Stimulated activated CD4-positive, alpha-beta T cell treated with anti-CD3 and anti-CD28 coated beads, Interleukin-1b, Interleukin-23, amount 100 ng/mL, for 1 hour (primary cell): Measurements from ENCODE around the gene CCBE1.

Experiments
- DNase-seq, 2 donors: peaks; one replicate each; pipeline ENCODE4 v3.0.0-alpha.2; 2020; ENCODE audit warnings: low read depth in 2 of 2

The CCBE1 gene

DNA sequence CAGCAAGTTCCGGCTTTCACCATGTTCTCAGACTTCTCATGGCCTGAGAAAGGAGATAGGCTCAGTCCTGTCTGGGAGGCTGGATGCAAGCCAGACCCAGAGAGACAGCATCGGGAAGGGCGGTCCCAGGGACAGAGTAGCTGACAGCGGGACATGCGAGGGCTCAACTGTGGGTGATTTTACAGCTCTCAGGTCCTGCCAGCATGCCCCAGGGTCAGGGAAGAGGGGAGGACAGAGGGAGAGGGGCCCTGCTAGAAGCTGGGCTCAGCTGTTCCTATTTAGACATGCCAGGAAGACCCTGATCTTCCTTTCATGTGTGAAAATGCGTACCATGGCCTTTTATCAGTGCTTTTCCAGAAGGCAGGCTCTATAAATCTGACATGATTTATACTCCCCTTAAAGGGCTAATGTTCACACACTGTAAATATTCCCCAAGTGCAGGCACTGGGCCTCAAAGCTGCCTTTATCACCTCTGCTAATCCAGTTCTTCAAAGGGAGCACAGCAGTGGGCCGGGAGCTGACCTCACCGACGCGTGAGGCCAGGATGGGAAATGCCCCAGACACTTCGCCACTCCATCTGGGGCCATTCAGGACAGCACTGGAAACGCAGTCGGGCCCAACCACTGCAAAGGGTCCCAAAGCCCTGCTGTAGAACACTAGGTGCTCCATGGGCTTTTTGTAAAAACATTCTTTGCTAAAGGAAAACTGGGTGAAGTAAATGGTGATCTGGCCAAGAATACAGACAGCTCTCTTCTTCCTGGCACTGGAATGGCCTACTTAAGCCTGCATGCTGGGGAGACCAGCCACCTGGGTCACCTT is 242.1 kb downstream of the CCBE1 start:
- no peak for DNase-seq

- DNase-seq: no peak
Observed at GRCh38 chr18:59453468-59453961, 243.7 kb downstream of the CCBE1 start.

- DNase-seq: no peak
Observed at GRCh38 chr18:59451963-59452362, 245.3 kb downstream of the CCBE1 start.

- no peak for DNase-seq
Observed at GRCh38 chr18:59451073-59451472, 246.2 kb downstream of the CCBE1 start.

- DNase-seq: no peak
Observed at GRCh38 chr18:59448546-59448945, 248.7 kb downstream of the CCBE1 start.

GRCh38 chr18:59446012-59446411 is 251.2 kb downstream of the CCBE1 start:
- DNase-seq: no peak

- DNase-seq: no peak
Observed at GRCh38 chr18:59437851-59438569, 259.2 kb downstream of the CCBE1 start.

- no peak for DNase-seq
Observed at GRCh38 chr18:59432803-59433597, 264.2 kb downstream of the CCBE1 start.

DNA sequence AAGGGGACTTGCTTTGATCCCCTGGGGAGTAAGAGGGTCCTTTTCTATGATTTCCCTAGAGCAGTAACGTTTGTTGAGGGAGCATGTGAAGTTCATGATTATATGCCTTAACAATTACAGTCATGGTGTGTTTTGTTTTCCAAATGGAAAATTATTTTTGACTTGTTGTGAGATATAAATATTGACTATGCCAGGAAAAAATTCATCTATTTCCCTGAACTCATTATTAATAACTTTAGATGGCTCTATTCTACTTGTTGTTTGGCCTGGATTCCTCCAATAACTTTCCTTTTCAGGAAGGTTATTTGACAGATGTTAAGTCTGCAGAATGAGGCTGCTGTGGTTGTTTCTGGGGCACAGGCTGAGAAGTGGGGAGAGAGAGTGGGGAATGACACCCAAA is 266.1 kb downstream of the CCBE1 start:
- no peak for DNase-seq

DNA sequence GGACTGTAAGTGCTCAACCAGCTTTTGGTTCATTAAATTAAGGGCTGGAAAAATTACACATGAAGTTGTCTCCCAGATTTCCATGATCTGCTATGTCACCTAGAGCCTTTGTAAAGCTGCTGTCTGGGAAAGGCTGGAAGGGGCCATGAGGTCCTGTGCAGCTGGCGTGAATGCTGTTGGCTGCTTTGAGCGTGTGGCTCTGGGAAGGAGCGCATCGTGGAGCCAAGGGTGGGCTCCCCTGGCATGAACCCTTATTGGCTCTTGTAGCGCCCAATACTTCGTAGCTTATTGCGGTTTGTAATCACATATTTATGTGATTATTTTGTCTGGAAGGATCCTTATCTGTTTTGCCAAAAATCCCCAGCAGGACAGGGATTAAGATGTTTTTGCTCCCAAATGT is 267.6 kb downstream of the CCBE1 start:
- no peak for DNase-seq

DNA sequence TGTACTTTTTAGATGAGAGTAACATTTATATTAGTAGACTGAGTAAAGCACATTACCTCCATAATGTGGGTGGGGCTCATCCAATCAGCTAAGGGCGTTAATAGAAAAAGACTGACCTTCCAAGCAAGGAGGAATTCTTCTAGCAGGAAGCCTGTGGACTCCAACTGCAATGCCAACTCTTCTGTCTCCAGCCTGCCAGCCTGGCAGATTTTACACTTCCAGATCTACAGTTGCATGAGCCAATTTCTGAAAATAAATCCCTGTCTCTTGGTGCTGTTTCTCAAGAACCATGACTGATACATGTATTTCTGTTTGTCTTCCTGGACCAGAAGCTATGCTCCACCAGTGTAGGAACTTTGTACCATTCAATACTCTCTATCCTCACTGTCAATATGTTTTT is 269.2 kb downstream of the CCBE1 start:
- DNase-seq: no peak

DNA sequence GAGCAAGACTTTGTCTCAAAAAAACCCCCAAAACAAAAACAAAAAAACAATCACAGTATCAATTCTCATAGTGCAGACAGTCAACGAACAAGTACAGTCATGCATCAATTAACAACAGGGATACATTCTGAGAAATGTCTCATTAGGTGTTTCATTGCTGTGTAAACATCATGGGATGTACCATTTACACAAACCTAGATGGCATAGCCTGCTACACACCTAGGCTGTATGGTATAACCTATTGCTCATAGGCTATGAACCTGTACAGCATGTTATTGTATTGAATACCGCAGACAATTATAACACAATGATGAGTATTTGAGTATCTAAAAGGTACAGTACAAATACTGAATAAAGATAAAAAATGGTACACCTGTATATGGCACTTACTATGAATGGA is 270.4 kb downstream of the CCBE1 start:
- no peak for DNase-seq

DNA sequence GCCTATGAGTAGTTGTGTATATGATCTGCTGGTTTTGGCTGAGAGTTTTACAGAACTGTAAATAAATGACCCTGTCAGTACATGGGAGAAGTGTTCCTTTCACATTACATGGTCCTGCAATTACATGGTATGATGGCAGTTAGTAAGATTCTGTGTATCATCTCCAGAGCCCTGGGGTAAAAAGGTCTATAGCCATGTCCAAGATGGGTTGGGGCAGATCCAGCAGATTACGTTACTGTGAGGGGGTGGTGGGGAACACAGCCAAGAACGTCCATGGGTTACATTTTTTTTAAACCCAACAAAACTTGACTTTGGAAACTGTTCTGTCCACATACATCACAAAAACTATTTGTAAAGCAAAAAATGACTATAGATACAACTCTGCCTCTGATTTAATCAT is 274.0 kb downstream of the CCBE1 start:
- no peak for DNase-seq

DNA sequence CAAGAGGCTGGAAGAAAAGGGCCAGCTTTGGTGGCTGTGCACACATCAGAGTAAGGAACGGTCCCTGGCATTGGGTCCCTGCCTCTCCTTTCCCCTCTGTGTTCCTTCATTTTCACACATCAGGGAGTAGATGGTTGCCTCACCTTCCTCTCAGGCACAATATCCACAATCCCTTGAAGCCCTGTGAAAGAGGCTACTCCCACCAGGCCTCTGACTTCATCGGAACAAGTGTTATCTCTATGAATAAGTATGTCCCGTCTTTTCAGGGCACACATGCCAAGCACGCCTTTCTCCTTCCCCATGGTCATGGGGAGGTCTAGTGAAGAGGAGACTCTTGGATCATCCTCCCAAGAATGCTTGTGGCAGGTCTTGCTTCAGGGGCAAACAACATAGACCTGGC is 277.0 kb downstream of the CCBE1 start:
- no peak for DNase-seq

DNA sequence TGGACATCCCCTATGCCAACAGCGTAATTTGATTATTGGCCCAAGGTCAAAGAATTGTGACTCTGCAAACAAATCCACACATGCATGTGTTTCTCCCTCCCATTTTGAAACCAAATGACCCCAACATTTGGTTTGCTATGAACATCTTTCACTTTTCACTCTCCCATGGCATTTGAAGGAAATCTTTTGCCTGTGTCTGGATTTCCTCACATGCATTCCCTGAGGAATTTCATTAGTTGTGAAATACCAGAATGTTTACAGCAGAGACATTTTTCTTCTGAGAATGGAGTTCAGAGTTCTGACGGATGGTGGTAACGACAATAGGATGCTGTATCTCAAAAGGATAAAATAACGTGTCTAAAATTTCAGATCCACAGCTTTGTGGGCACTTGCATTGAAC is 277.8 kb downstream of the CCBE1 start:
- no peak for DNase-seq

- no peak for DNase-seq
Observed at GRCh38 chr18:59416818-59417217, 280.4 kb downstream of the CCBE1 start.

GRCh38 chr18:59414111-59414653 is 283.0 kb downstream of the CCBE1 start:
- no peak for DNase-seq

DNA sequence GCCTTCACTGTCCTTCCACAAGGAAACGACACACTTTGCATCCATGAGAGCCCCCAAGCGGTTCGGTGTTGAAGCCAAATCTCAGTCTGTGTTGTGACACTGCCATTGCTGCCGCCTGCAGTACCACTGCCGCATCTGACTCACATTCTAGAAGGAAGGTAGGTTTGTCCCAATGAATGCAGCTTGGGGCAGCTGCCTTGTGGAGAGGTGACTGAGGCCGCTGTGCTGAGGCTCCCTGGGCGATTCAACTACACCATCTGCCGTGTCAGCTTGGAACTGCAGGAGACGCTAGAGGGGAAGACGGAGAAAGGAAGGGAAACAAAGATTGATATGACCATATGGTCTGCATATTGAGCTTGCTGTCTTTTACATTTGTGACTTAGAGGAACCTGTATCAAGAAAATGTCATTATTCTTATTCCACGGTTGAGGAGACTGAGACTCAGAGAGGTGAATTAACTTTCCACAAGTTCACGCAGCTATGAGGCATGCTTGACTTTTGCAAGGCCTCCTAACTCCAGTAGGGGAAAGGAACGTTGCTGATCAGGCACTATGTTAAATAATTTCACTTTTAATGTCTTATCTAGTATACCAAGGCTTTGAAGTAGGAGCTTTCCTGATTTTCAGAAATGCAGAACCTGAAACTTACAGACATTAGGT is 294.7 kb downstream of the CCBE1 start:
- DNase-seq: peak; percentile 23 to 51

GRCh38 chr18:59400407-59400806 is 296.8 kb downstream of the CCBE1 start:
- no peak for DNase-seq

DNA sequence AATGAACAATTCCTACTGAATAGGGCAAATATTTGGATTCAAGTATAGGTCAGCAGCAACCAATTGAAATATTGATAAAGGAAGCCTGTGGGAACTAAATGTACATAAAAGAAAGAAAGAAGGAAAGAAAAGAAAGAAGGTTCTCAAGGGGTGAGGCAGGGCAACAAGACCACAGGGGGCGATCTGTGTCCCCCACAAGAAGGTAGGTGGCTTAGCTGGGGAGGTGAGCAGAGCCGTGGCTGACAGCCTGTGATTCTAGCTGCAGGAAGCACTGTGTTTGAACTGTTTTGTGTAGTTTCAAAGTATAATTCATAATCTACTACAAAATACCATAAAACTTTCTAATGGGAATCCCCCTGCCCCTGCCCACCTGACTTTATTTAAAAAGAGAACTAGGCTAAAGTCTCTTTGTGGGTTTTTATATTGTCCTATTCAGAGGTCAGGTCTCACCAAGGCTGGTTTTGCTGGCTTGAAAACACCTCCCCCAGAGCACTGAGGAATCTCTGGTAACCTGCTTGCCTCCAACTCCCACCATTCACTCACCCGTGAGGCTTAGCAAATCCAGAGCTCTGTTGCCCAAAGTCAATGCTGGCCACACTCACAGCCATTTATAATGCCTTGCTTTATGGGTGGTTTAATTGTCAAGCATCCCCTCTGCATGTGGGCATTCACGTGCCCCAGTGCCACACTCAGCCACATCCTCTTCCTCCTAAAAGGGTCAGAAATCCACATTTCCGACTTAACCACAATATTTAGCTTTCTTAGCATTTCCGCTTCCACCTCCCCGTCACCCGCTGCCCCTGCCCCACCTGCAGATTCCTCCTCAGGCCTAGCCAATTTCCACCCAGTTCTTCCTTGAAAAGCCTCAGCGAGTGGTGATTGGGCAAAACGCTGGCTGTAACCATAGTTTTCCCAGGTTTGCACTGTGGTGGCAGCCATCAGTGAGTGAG is 301.7 kb downstream of the CCBE1 start:
- DNase-seq: no peak
